Measurements from ENCODE around the gene PLCH2. TPM values are rescaled to one million over a fixed set of nuclear protein-coding genes. Genes with fewer than 3 reads are reported as not detected.

PLCH2 gene
- total and polyA plus RNA-seq, 2 of the 13 experiments (the other 11 are each of a cell fraction or from before 2014, with no cell fraction given), result 0.15 to 0.67 TPM

DNA sequence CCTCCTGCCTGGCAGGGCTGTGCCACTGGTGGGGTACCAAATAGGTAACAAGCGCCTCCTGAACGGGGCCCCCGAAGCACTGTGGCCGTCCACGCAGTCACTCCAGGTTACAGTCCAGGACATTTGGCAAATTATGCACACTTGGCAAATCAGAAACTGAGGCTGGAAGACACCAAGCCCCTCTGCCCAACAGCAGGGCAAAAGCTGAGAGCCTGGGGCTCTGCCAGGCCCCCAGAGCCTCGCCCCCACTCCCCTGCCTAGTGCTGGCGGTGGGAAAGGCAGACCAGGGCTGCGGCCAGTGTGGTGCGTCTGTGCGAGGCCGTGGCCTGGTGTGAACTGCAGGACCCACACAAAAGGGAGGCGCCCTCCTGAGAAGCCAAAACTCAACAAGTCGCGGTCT lies 40.9 kb downstream of the PLCH2 start:
- DNase-seq (ENCODE audit: low spot score), result no peak
- no peak overlapping the region for H3K4me2 ChIP-seq (ENCODE audit: low read depth, low read length)
- no peak for FAIRE-seq
- H3K79me2 ChIP-seq (ENCODE audit: insufficient read depth, low read length), result no peaks in the 10 kb centered on the region
- peaks cover 28 to 77% of the 10 kb centered on the region in 2 experiments; a peak in 4 of 5 replicates for H3K36me3 ChIP-seq (replicated peaks in 1 of 2; ENCODE audit: control insufficient read depth in 1 of 2, insufficient read depth in 2 of 2, low read length in 2 of 2)
- H2AFZ ChIP-seq (ENCODE audit: low read length), result no peak overlapping the region
- BruUV-seq (replicated peaks), result no TSS peak
- H3K27ac ChIP-seq (ENCODE audit: extremely low read length, insufficient read depth, low read length), result no peak overlapping the region
- TF ChIP-seq NFYC (CRISPR knock-in tag; IDR thresholded peaks at IDR 0.05) (no peak), RBFOX2 (IDR thresholded peaks at IDR 0.05; ENCODE audit: low read depth, low read length) (0 out of 2 replicates have a peak, but pooled peaks have one; percentile 19), MAFK (conservative IDR thresholded peaks at IDR 0.05 in 1 of 2, IDR thresholded peaks at IDR 0.05 in 1 of 2; ENCODE audit: low read length in 2 of 2) (0 out of 4 replicates have a peak, but pooled peaks of 1 of the 2 experiments have one; percentile 24)
- no peaks in the 10 kb centered on the region for H3K27me3 ChIP-seq (ENCODE audit: control insufficient read depth in 1 of 2, insufficient read depth in 2 of 2, low read length in 2 of 2)
- intact Hi-C loops (cut with micrococcal nuclease; ENCODE audit: unreplicated experiment), result no loop called here
- no peaks in the 10 kb centered on the region for H3K9me3 ChIP-seq (ENCODE audit: low read length)
- H4K20me1 ChIP-seq (ENCODE audit: insufficient read depth, low read length), result peaks cover 4% of the 10 kb centered on the region; the same call in 1 of the 2 replicates
- ChIA-PET CTCF (ENCODE audit: low intra/inter-chr PET ratio, low total read pairs) (no interaction called here), POLR2A (no interaction called here)
- H3K4me1 ChIP-seq (ENCODE audit: insufficient read depth, low read length), result peaks cover under 1% of the 10 kb centered on the region; the same call in 1 of the 2 replicates
- in situ Hi-C loops (cut with HindIII; ENCODE audit: extremely low pct_ligation_motif_present, low pct_unique_long_range_greater_than_20kb), result loop anchor here (25.0 kb wide), 1 partner anchor 330 kb away; the partner anchor contains the start of gene FAAP20
- no peak overlapping the region for H3K9ac ChIP-seq (ENCODE audit: insufficient read depth, low read depth, low read length)
- H3K4me3 ChIP-seq (replicated peaks in 1 of 3; ENCODE audit: insufficient read depth in 1 of 3, low read depth in 2 of 3, low read length in 3 of 3), result no peak overlapping the region
- 99% methylated on average over 14 of the region's 14 CpGs for WGBS (ENCODE audit: low lambda C conversion rate)
- no peak for ATAC-seq

DNA sequence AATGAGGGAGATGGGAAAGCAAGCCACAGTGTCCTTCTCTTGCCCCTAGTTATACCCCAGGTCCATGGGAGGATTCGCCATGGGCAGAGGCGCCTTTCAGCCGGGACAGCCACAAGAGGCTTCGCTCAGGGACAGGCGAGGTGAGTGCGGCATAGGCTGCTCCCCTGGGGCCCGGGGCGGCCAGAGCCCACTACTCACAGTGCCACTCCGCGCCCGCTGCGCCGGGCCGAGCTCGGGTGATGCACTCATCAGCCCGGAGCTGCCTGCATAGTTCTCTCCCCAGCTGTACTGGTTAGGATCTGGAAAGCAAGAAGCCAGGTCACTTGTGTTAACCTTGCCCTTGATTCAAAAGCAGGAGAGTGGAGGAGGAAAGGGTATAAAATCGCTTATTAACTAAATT lies 41.9 kb downstream of the PLCH2 start:
- FAIRE-seq, result no peak
- no peak for DNase-seq (ENCODE audit: low spot score)
- Histone ChIP-seq H2AFZ (ENCODE audit: low read length) (no peak overlapping the region), H3K4me2 (ENCODE audit: low read depth, low read length) (no peak overlapping the region), H3K27ac (ENCODE audit: extremely low read length, insufficient read depth, low read length) (no peak overlapping the region), H3K36me3 (replicated peaks in 1 of 2; ENCODE audit: control insufficient read depth in 1 of 2, insufficient read depth in 2 of 2, low read length in 2 of 2) (peaks cover 25 to 74% of the 10 kb centered on the region in 2 experiments; a peak in 4 of 5 replicates), H3K4me3 (replicated peaks in 1 of 3; ENCODE audit: insufficient read depth in 1 of 3, low read depth in 2 of 3, low read length in 3 of 3) (no peak overlapping the region), H3K27me3 (ENCODE audit: control insufficient read depth in 1 of 2, insufficient read depth in 2 of 2, low read length in 2 of 2) (no peaks in the 10 kb centered on the region), H4K20me1 (ENCODE audit: insufficient read depth, low read length) (peaks cover 11% of the 10 kb centered on the region; the same call in 1 of the 2 replicates), H3K9me3 (ENCODE audit: low read length) (no peaks in the 10 kb centered on the region), H3K9ac (ENCODE audit: insufficient read depth, low read depth, low read length) (no peak overlapping the region), H3K4me1 (ENCODE audit: insufficient read depth, low read length) (peaks cover 11% of the 10 kb centered on the region), H3K79me2 (ENCODE audit: insufficient read depth, low read length) (peaks cover 5% of the 10 kb centered on the region)
- BruUV-seq (replicated peaks), result no TSS peak
- CTCF ChIA-PET (ENCODE audit: low intra/inter-chr PET ratio, low total read pairs), result no interaction called here
- in situ Hi-C loops (cut with HindIII; ENCODE audit: extremely low pct_ligation_motif_present, low pct_unique_long_range_greater_than_20kb) (loop anchor here (25.0 kb wide), 1 partner anchor 331 kb away; the partner anchor contains the start of gene FAAP20), intact Hi-C loops (cut with micrococcal nuclease; ENCODE audit: unreplicated experiment) (no loop called here)
- no peak for TF ChIP-seq ZNF83 (CRISPR knock-in tag; IDR thresholded peaks at IDR 0.05; ENCODE audit: borderline replicate concordance)
- TF ChIP-seq, protein P1, sequence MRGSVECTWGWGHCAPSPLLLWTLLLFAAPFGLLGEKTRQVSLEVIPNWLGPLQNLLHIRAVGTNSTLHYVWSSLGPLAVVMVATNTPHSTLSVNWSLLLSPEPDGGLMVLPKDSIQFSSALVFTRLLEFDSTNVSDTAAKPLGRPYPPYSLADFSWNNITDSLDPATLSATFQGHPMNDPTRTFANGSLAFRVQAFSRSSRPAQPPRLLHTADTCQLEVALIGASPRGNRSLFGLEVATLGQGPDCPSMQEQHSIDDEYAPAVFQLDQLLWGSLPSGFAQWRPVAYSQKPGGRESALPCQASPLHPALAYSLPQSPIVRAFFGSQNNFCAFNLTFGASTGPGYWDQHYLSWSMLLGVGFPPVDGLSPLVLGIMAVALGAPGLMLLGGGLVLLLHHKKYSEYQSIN (CRISPR knock-in tag; IDR thresholded peaks at IDR 0.05; ENCODE audit: borderline replicate concordance), result no peak
- no peak for TF ChIP-seq MAFK (conservative IDR thresholded peaks at IDR 0.05 in 1 of 2, IDR thresholded peaks at IDR 0.05 in 1 of 2; ENCODE audit: low read length in 2 of 2)
- TF ChIP-seq RFX1 (IDR thresholded peaks at IDR 0.05), result no peak
- TF ChIP-seq, protein P2, sequence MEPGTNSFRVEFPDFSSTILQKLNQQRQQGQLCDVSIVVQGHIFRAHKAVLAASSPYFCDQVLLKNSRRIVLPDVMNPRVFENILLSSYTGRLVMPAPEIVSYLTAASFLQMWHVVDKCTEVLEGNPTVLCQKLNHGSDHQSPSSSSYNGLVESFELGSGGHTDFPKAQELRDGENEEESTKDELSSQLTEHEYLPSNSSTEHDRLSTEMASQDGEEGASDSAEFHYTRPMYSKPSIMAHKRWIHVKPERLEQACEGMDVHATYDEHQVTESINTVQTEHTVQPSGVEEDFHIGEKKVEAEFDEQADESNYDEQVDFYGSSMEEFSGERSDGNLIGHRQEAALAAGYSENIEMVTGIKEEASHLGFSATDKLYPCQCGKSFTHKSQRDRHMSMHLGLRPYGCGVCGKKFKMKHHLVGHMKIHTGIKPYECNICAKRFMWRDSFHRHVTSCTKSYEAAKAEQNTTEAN (CRISPR knock-in tag; conservative IDR thresholded peaks at IDR 0.05), result no peak
- TF ChIP-seq HOXD1 (CRISPR knock-in tag; IDR thresholded peaks at IDR 0.05), result no peak
- TF ChIP-seq ZNF788 (CRISPR knock-in tag; IDR thresholded peaks at IDR 0.05; ENCODE audit: borderline replicate concordance), result no peak
- TF ChIP-seq, protein P3, sequence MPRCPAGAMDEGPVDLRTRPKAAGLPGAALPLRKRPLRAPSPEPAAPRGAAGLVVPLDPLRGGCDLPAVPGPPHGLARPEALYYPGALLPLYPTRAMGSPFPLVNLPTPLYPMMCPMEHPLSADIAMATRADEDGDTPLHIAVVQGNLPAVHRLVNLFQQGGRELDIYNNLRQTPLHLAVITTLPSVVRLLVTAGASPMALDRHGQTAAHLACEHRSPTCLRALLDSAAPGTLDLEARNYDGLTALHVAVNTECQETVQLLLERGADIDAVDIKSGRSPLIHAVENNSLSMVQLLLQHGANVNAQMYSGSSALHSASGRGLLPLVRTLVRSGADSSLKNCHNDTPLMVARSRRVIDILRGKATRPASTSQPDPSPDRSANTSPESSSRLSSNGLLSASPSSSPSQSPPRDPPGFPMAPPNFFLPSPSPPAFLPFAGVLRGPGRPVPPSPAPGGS (CRISPR knock-in tag; IDR thresholded peaks at IDR 0.05), result no peak
- WGBS (ENCODE audit: low lambda C conversion rate), result 96% methylated on average over 11 of the region's 17 CpGs
- no peak for ATAC-seq
- POLR2A ChIA-PET, result no interaction called here

All from HepG2 (cell line).